22Rv1 (cell line): ENCODE data around the gene RBBP8NL.

Experiments used
- H3K27ac ChIP-seq: fragments of 450-650 bp; 2 replicates; pipeline ENCODE4 v1.5.1; 2017
- ZFX ChIP-seq: fragments of 450-650 bp; IDR thresholded peaks from 2 replicates; pipeline ENCODE4 v1.6.1; 2017; ENCODE audit warnings: antibody characterized with exemption, borderline replicate concordance
- TF ChIP-seq, protein P1 (sequence below): fragments of 450-650 bp; IDR thresholded peaks from 2 replicates; pipeline ENCODE4 v1.5.1; 2017; ENCODE audit warnings: mild to moderate bottlenecking

RBBP8NL gene

DNA sequence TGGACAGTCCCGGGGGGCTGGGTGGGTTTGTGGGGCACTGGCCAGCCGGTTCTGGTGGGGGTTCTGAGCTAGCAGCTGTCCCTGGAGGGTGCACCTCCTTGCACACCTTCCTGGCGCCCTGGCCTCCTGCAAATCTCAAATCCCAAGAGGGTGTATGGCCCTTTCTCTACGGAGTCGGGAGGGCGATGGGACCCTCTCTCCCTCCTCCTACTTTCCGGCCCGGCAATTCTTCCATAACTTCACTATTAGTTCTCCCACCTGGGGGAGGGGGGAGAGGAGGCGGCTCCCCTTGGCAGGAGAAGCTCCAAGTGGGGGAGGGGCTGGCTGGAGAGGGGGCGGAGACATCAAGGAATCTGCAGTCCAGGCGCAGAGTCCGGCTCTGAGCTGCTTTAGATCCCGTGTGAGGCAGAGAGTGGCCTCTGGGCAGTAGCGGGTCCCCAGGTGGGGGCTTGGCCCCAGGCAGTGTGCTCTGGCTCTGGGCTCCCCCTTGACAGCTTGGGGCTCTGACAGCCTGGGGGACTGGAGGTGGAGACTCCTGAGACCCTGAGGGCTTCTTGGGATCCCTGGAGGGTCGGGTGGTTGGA lies 58.9 kb downstream of the RBBP8NL start:
- TF ChIP-seq, protein P1, sequence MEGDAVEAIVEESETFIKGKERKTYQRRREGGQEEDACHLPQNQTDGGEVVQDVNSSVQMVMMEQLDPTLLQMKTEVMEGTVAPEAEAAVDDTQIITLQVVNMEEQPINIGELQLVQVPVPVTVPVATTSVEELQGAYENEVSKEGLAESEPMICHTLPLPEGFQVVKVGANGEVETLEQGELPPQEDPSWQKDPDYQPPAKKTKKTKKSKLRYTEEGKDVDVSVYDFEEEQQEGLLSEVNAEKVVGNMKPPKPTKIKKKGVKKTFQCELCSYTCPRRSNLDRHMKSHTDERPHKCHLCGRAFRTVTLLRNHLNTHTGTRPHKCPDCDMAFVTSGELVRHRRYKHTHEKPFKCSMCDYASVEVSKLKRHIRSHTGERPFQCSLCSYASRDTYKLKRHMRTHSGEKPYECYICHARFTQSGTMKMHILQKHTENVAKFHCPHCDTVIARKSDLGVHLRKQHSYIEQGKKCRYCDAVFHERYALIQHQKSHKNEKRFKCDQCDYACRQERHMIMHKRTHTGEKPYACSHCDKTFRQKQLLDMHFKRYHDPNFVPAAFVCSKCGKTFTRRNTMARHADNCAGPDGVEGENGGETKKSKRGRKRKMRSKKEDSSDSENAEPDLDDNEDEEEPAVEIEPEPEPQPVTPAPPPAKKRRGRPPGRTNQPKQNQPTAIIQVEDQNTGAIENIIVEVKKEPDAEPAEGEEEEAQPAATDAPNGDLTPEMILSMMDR, result no peak
- no peak for TF ChIP-seq ZFX
- peak overlapping the region; percentile 92 for H3K27ac ChIP-seq

DNA sequence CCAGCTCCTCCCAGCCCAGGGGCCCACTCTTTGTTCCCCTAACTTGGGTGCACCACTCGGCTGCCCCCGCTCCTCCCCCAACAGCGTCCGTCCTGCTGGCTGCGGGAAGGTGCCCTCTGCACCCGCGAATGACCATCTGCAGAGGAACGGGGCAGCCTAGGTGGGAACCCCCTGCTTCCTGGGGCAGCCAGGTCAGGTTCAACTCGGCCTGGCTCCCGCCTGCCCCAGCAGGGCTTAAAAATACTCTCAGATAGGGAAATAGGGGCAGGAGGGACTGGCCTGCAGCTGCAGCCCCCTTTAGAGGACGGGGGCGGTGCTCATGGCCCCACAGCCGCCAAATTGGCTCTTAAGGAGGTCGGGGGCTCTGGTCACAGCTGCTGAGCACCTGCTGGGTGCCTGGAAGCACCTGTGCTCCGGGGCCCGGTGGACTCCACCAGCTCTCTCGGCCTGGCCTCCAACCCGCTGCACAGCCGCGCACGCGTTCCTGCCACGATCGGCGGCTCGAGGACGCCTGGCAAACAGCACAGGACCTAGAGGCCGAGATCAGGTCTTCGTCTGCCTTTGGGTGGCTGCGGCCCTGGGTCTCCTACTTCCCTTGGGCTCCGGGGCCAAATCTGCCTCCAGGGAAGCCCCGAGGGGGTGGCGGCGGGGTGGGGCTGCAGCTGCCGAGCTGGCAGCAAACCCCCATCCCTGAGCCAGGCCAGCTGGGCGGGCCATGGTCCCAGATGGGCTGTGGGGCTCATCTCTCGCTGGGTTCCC lies 59.5 kb downstream of the RBBP8NL start:
- TF ChIP-seq, protein P1, result no peak
- no peak for TF ChIP-seq ZFX
- H3K27ac ChIP-seq, result peak overlapping the region; percentile 92

DNA sequence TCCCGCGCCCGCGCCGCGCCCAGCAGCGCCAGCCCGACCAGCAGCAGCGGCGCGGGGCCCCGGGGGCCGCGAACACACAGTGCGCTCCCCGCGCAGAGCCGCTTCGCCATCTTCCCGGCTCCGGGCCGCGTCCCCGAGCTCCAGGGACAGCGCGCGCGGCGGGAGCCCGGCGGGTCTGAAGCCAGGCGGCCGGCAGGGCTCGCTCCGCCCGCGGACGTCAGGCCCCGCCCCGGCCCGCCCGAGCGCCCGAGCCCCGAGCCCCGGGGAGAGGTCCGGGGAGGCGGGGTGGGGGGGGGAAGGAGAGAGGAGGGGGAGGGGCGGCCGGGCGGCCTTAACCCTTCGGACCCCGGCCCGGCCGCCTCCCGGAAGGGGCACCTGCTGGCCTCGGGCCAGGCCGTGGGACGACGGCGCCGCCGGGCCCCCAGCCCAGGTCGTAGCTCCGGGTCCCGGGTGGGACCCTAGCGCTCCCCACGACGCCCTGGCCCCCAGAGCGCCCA lies 60.2 kb downstream of the RBBP8NL start, which contains the start of gene LAMA5:
Gene LAMA5 (minus strand): TSS at position 177 of the 497 bp plus-strand sequence. CDS start 67 bp downstream, at position 110.
- peak within 1 kb of the TSS; percentile 92 for H3K27ac ChIP-seq
- TF ChIP-seq, protein P1, result no peak
- no peak for TF ChIP-seq ZFX

DNA sequence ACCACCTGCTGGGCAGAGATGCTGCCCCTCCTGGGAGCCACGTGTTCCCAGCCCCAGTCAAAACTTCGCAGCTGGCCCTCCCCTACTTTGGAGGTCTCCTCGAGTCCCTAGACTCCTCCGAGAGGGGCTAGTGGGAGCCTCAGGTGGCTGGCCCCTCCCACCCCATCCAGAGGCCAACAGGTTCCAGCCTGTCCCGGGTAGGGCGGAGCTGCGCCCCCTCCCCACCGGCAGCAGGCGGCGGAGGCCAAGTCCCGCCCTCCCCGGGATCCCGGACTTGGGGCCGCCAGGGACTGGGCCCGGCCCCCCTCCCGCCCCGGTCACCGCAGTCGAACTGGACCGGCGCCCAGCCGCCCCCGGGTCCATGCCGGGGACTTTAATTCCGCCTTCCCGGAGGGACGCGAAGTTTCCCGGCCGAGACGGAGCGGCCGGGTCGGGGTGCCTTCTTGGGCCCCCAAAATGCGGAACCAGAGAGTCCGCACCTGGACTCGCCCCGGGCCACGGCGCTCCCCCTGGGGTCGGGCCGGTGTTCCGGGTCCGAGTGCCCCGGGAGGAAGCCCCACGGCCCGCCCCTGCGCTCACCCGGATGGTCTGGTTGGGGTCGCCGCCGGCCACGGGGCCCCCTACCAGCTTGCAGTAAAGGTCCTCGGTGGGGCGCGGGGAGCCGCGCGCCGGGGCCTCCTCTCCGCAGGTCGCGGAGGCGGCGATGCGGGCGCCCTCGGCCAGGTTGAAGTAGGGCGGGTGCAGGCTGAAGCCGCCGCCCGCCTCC lies 60.8 kb downstream of the RBBP8NL start:
- TF ChIP-seq, protein P1, result no peak
- no peak for TF ChIP-seq ZFX
- peak overlapping the region; percentile 92 for H3K27ac ChIP-seq

DNA sequence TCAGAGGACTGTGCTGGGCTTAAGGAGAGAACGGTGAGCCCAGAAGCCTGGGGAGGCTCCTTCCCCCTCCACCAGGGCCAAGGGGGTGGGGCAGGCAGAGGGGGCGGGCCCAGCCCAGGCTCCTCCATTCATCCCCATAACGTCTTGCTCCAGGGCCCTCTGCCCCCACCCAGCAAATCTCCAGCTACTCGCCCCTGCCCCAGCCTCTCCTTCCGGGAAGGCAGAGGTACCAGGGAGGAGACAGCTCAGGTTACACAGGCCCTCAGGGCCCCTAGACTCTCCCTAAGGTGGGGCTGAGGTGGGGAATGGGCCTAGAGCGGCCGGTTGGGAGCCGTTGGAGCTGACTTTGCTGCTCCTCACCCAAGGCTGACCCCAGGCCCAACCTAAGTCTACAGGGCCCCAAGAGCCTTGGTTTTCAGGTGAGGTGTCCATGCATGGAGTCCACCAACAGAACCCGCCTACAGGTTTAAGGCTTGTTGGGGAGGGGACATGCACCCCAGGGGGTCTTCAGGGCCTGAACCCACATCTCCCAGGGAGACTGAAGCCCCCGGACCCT lies 61.4 kb downstream of the RBBP8NL start:
- TF ChIP-seq, protein P1, result no peak
- peak overlapping the region; percentile 92 for H3K27ac ChIP-seq

DNA sequence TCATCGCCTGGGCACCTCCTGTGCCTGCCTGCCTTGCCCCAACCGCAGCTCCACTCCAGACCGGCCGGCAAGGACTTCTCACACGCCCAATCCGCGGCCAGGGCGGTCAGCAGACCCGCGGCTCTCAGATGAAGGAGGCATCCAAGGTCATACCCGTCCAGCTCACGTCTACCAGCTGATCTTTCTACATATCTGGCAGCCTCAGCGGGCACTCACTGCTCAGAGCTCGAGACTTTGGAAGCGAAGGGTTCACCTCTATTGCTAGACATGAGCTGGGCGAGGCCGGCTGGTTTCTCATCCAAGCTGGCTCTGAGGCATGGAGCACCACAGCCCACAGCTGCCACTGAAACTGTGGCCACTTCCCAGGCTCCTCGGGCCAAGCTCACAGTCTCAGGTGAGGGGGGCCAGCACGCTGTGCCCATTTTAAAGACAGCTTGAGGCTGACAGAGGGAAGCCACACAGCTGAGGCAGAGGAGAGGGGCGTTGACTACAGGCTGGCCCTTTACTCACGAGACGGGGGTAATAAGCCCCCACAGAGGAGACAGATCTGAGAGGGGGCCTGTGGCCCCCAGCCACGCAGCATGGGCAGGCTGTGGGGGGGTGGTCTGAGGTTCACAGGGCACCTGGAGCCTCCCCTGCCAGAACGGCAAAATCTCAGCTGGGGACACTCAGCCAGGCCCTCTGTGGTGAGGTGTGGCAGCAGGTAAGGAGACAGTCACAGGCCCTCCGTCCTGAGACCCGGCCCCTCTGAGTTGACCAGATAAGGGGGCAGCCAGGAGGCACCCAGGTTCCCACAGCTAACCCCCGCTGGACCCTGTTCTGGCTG lies 62.2 kb downstream of the RBBP8NL start:
- H3K27ac ChIP-seq, result peak overlapping the region; percentile 92
- TF ChIP-seq, protein P1, result no peak
- TF ChIP-seq ZFX, result no peak
